Astrocyte (in vitro differentiated cells and primary cell): Measurements from ENCODE around the gene SUGP2. TPM values are rescaled to one million over a fixed set of nuclear protein-coding genes. Genes with fewer than 3 reads are reported as not detected.
"Not testable (repeated sequence)": the region's sequence is repeated elsewhere in the genome, so short reads cannot be mapped to it uniquely, and the experiment has no call there.

Source experiments
- DNase-seq: peaks from one replicate; pipeline ENCODE4 v3.0.0-alpha.2; 2010; ENCODE audit warnings: low read depth
- FAIRE-seq: peaks from 2 replicates; lab custom pipeline; 2011; peaks lifted over from hg19 to GRCh38; lab: Jason Lieb, UNC
- H2AFZ ChIP-seq: 2 replicates; pipeline ENCODE4 v1.6.0; 2012; ENCODE audit warnings: low read depth, low read length, inconsistent platforms
- H3K27ac ChIP-seq: 2 replicates; pipeline ENCODE4 v1.5.1; 2011; ENCODE audit warnings: low read depth, low read length, inconsistent platforms
- H3K27me3 ChIP-seq: 2 replicates; pipeline ENCODE4 v1.6.0; 2011; ENCODE audit warnings: low read length, inconsistent platforms; ENCODE audit not compliant: insufficient read depth
- H3K36me3 ChIP-seq: 2 replicates; pipeline ENCODE4 v1.5.1; 2011; ENCODE audit warnings: low read length, inconsistent platforms; ENCODE audit not compliant: insufficient read depth
- H3K4me1 ChIP-seq: 2 replicates; pipeline ENCODE4 v1.5.1; 2011; ENCODE audit warnings: low read length, inconsistent platforms; ENCODE audit not compliant: insufficient read depth
- H3K4me2 ChIP-seq: 2 replicates; pipeline ENCODE4 v1.6.0; 2012; ENCODE audit warnings: low read length, inconsistent platforms
- H3K4me3 ChIP-seq: 2 replicates; pipeline ENCODE4 v1.5.1; 2011; ENCODE audit warnings: low read depth, mild to moderate bottlenecking, low read length, inconsistent platforms; ENCODE audit not compliant: insufficient read depth
- H3K79me2 ChIP-seq: 2 replicates; pipeline ENCODE4 v1.6.0; 2012; ENCODE audit warnings: mild to moderate bottlenecking, low read length, inconsistent platforms; ENCODE audit not compliant: insufficient read depth
- H3K9ac ChIP-seq: 2 replicates; pipeline ENCODE4 v1.6.0; 2012; ENCODE audit warnings: mild to moderate bottlenecking, low read length, inconsistent platforms
- H3K9me3 ChIP-seq: 2 replicates; pipeline ENCODE4 v1.5.1; 2012; ENCODE audit warnings: low read depth, mild to moderate bottlenecking, low read length, inconsistent platforms; ENCODE audit not compliant: insufficient read depth
- H4K20me1 ChIP-seq: 2 replicates; pipeline ENCODE4 v1.6.0; 2012; ENCODE audit warnings: low read length, inconsistent platforms; ENCODE audit not compliant: insufficient read depth
- H3K27ac Mint-ChIP-seq: one replicate; pipeline ENCODE4 v1.8.0; 2021; ENCODE audit warnings: mild to moderate bottlenecking, mixed read lengths; ENCODE audit not compliant: unreplicated experiment
- H3K27me3 Mint-ChIP-seq: one replicate; pipeline ENCODE4 v1.8.0; 2021; ENCODE audit warnings: low read depth, mixed read lengths; ENCODE audit not compliant: unreplicated experiment
- H3K36me3 Mint-ChIP-seq: one replicate; pipeline ENCODE4 v1.8.0; 2021; ENCODE audit warnings: low read depth, mixed read lengths; ENCODE audit not compliant: unreplicated experiment
- H3K4me1 Mint-ChIP-seq: one replicate; pipeline ENCODE4 v1.8.0; 2021; ENCODE audit warnings: low read depth, mixed read lengths; ENCODE audit not compliant: unreplicated experiment
- H3K4me3 Mint-ChIP-seq: one replicate; pipeline ENCODE4 v1.8.0; 2021; ENCODE audit warnings: mild to moderate bottlenecking, moderate library complexity, mixed read lengths; ENCODE audit not compliant: unreplicated experiment
- H3K9me3 Mint-ChIP-seq: one replicate; pipeline ENCODE4 v1.8.0; 2021; ENCODE audit warnings: mild to moderate bottlenecking, mixed read lengths; ENCODE audit not compliant: unreplicated experiment
- EZH2 ChIP-seq: IDR thresholded peaks from 2 replicates; pipeline ENCODE4 v1.6.1; 2012; ENCODE audit warnings: mild to moderate bottlenecking, low read length, inconsistent platforms; ENCODE audit not compliant: insufficient read depth
- total RNA-seq: library from RNA; stranded (reverse); gene quantifications from 2 replicates; pipeline ENCODE4 v1.2.1, GENCODE V29; 2021
- TF ChIP-seq, protein P1 (sequence below): IDR thresholded peaks from 2 replicates; pipeline ENCODE4 v1.5.1; 2011; ENCODE audit warnings: low read depth, mild to moderate bottlenecking, inconsistent platforms, low read length, moderate library complexity; ENCODE audit not compliant: insufficient read depth

Gene SUGP2
- total RNA-seq, 1 donor from 2014 or later: 77.6 TPM

DNA sequence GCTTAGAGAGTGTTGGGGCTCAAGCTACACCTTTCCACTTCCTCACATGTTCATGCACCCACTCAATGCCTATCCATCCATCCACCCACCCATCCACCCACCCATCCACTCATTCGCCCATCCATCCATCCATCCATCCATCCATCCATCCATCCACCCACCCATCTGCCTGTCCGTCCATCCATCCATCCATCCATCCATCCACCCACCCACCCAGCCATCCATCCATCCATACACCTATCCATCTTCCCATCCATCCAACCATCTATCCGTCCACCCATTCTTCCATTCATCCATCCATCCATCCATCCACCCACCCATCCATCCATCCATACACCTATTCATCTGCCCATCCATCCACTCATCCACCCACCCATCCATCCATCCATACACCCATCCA lies 79.2 kb downstream of the SUGP2 start:
- no peaks in the 10 kb centered on the region for H3K4me1 ChIP-seq
- Mint-ChIP-seq H3K4me3 (no peak overlapping the region), H3K9me3 (no peaks in the 10 kb centered on the region), H3K27ac (no peak overlapping the region), H3K4me1 (no peaks in the 10 kb centered on the region), H3K27me3 (peaks cover 20% of the 10 kb centered on the region), H3K36me3 (no peaks in the 10 kb centered on the region)
- no peaks in the 10 kb centered on the region for H3K9me3 ChIP-seq
- no peaks in the 10 kb centered on the region for H4K20me1 ChIP-seq
- no peaks in the 10 kb centered on the region for H3K36me3 ChIP-seq
- H3K4me3 ChIP-seq: no peak overlapping the region
- H3K79me2 ChIP-seq: no peaks in the 10 kb centered on the region
- H3K27me3 ChIP-seq: no peaks in the 10 kb centered on the region
- no peak for DNase-seq
- no peak overlapping the region for H3K9ac ChIP-seq
- TF ChIP-seq, protein P1, sequence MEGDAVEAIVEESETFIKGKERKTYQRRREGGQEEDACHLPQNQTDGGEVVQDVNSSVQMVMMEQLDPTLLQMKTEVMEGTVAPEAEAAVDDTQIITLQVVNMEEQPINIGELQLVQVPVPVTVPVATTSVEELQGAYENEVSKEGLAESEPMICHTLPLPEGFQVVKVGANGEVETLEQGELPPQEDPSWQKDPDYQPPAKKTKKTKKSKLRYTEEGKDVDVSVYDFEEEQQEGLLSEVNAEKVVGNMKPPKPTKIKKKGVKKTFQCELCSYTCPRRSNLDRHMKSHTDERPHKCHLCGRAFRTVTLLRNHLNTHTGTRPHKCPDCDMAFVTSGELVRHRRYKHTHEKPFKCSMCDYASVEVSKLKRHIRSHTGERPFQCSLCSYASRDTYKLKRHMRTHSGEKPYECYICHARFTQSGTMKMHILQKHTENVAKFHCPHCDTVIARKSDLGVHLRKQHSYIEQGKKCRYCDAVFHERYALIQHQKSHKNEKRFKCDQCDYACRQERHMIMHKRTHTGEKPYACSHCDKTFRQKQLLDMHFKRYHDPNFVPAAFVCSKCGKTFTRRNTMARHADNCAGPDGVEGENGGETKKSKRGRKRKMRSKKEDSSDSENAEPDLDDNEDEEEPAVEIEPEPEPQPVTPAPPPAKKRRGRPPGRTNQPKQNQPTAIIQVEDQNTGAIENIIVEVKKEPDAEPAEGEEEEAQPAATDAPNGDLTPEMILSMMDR: no peak
- TF ChIP-seq EZH2: no peak
- H2AFZ ChIP-seq: no peak overlapping the region
- FAIRE-seq: no peak
- no peak overlapping the region for H3K4me2 ChIP-seq
- no peak overlapping the region for H3K27ac ChIP-seq

GRCh38 chr19:18952364-18953003 lies 80.8 kb downstream of the SUGP2 start:
- not testable (repeated sequence) for H3K4me1 Mint-ChIP-seq, H3K4me2 ChIP-seq, H4K20me1 ChIP-seq, H3K79me2 ChIP-seq, FAIRE-seq, H3K4me3 ChIP-seq, H3K4me3 Mint-ChIP-seq, H3K4me1 ChIP-seq, H3K36me3 ChIP-seq, H3K27me3 ChIP-seq, DNase-seq, H3K9ac ChIP-seq, H3K9me3 Mint-ChIP-seq, H2AFZ ChIP-seq, H3K9me3 ChIP-seq, H3K27ac Mint-ChIP-seq, H3K27ac ChIP-seq, H3K36me3 Mint-ChIP-seq
- H3K27me3 Mint-ChIP-seq: peaks cover 15% of the 10 kb centered on the region

DNA sequence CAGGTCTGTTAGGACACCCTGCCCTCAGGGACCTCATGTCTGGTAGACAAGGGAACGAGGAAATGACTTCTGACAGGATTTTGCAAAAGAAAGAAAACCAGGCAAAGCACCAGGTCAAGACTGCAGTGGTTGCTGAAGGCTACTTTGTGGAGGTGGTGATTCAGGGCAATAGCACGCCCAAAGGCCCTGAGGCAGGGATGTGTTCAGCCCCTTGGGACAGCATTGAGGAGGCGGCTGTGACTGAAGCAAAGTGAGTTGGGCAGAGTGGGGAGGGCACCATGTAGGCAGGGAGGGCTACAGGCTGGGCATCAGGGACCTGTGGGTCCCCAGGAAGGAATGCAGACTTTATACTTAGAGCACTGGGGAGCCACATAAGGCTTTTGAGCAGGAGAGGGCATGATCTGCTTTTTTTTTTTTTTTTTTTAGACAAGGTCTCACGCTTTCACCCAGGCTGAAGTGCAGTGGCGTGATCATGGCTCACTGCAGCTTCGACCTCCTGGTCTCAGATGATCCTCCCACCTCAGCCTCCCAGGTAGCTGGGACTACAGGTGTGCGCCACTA lies 81.5 kb downstream of the SUGP2 start:
- H3K4me3 Mint-ChIP-seq: no peak overlapping the region
- Histone ChIP-seq H3K4me1 (no peaks in the 10 kb centered on the region), H3K36me3 (no peaks in the 10 kb centered on the region), H3K4me3 (no peak overlapping the region), H3K9me3 (no peaks in the 10 kb centered on the region), H3K79me2 (no peaks in the 10 kb centered on the region), H4K20me1 (no peaks in the 10 kb centered on the region), H3K9ac (no peak overlapping the region), H3K27ac (no peak overlapping the region), H2AFZ (no peak overlapping the region), H3K27me3 (no peaks in the 10 kb centered on the region), H3K4me2 (no peak overlapping the region)
- FAIRE-seq (no peak), DNase-seq (no peak)
- peaks cover 11% of the 10 kb centered on the region for H3K27me3 Mint-ChIP-seq
- H3K27ac Mint-ChIP-seq: no peak overlapping the region
- H3K36me3 Mint-ChIP-seq: peaks cover 4% of the 10 kb centered on the region
- no peak for TF ChIP-seq EZH2
- TF ChIP-seq, protein P1: no peak
- H3K4me1 Mint-ChIP-seq: no peaks in the 10 kb centered on the region
- H3K9me3 Mint-ChIP-seq: no peaks in the 10 kb centered on the region
